Measurements from ENCODE around the gene KCNQ5. TPM values are rescaled to one million over a fixed set of nuclear protein-coding genes. Genes with fewer than 3 reads are reported as not detected.

KCNQ5 gene
- total RNA-seq, 1 experiment from 2014 or later: not detected

GRCh38 chr6:72943699-72944098, 321.8 kb downstream of the KCNQ5 start:
- POLR2A ChIA-PET: no interaction called here
- CTCF ChIA-PET: no interaction called here

More at GRCh38 chr6:72943699-72944098, 321.8 kb downstream of the KCNQ5 start:
- H3K9me2 ChIP-seq (ENCODE audit: insufficient read depth): no peaks in the 10 kb centered on the region
- no peaks in the 10 kb centered on the region for H3K9me3 ChIP-seq (ENCODE audit: control insufficient read depth in 1 of 2, insufficient read depth in 1 of 2, low read depth in 1 of 2, low read length in 2 of 2)
- H4K20me1 ChIP-seq (ENCODE audit: insufficient read depth): no peaks in the 10 kb centered on the region
- intact Hi-C loops (cut with micrococcal nuclease): no loop called here
- H3K27me3 ChIP-seq (ENCODE audit: insufficient read depth, low read length): peaks cover 34% of the 10 kb centered on the region
- ATAC-seq: no peak
- no peak overlapping the region for H2AFZ ChIP-seq (ENCODE audit: low read depth, low read length, poor library complexity, severe bottlenecking)
- RAD21 ChIA-PET (ENCODE audit: low non-redundant PET in 1 of 2, low total read pairs in 2 of 2, uncharacterized antibody in 2 of 2, unreplicated experiment in 2 of 2): no interaction called here
- no peak overlapping the region for H3K9ac ChIP-seq (ENCODE audit: low read length)
- H3K36me3 ChIP-seq (ENCODE audit: control insufficient read depth in 1 of 2, insufficient read depth in 2 of 2, low read length in 2 of 2): no peaks in the 10 kb centered on the region
- no peak overlapping the region for H3K27ac ChIP-seq (ENCODE audit: low read depth, low read length)
- no peak overlapping the region for H3K4me2 ChIP-seq (ENCODE audit: low read length)
- DNase-seq (ENCODE audit: low read depth, low spot score): no peak
- TF ChIP-seq JUND (IDR thresholded peaks at IDR 0.05): no peak
- no peak for TF ChIP-seq REST (IDR thresholded peaks at IDR 0.05; ENCODE audit: low read depth)
- no peak for TF ChIP-seq ZFX (IDR thresholded peaks at IDR 0.05)
- no peak for TF ChIP-seq EZH2phosphoT487 (IDR thresholded peaks at IDR 0.05; ENCODE audit: borderline replicate concordance)
- TF ChIP-seq POLR2A (IDR thresholded peaks at IDR 0.05; ENCODE audit: borderline replicate concordance, extremely low read depth, insufficient read depth, insufficient read length): no peak
- no peak for TF ChIP-seq TCF7L2 (IDR thresholded peaks at IDR 0.05; ENCODE audit: borderline replicate concordance, extremely low read depth, insufficient read depth, insufficient read length)
- no peak for TF ChIP-seq ELF1 (IDR thresholded peaks at IDR 0.05; ENCODE audit: borderline replicate concordance, low read depth)
- TF ChIP-seq, protein P1, sequence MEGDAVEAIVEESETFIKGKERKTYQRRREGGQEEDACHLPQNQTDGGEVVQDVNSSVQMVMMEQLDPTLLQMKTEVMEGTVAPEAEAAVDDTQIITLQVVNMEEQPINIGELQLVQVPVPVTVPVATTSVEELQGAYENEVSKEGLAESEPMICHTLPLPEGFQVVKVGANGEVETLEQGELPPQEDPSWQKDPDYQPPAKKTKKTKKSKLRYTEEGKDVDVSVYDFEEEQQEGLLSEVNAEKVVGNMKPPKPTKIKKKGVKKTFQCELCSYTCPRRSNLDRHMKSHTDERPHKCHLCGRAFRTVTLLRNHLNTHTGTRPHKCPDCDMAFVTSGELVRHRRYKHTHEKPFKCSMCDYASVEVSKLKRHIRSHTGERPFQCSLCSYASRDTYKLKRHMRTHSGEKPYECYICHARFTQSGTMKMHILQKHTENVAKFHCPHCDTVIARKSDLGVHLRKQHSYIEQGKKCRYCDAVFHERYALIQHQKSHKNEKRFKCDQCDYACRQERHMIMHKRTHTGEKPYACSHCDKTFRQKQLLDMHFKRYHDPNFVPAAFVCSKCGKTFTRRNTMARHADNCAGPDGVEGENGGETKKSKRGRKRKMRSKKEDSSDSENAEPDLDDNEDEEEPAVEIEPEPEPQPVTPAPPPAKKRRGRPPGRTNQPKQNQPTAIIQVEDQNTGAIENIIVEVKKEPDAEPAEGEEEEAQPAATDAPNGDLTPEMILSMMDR (IDR thresholded peaks at IDR 0.05 in 2 of 3, conservative IDR thresholded peaks at IDR 0.05 in 1 of 3; ENCODE audit: borderline replicate concordance in 1 of 3, insufficient read depth in 1 of 3, low read depth in 2 of 3, low read length in 2 of 3): no peak
- TF ChIP-seq CEBPB (IDR thresholded peaks at IDR 0.05; ENCODE audit: low read depth): no peak
- TF ChIP-seq, protein P2, sequence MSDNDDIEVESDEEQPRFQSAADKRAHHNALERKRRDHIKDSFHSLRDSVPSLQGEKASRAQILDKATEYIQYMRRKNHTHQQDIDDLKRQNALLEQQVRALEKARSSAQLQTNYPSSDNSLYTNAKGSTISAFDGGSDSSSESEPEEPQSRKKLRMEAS (IDR thresholded peaks at IDR 0.05): no peak
- no peak for TF ChIP-seq SP1 (IDR thresholded peaks at IDR 0.05; ENCODE audit: low read depth)
- TF ChIP-seq SRF (IDR thresholded peaks at IDR 0.05; ENCODE audit: low read depth): no peak
- no peak for TF ChIP-seq EGR1 (IDR thresholded peaks at IDR 0.05; ENCODE audit: low read depth)
- no peak for TF ChIP-seq SIN3A (IDR thresholded peaks at IDR 0.05; ENCODE audit: low read depth)
- no peak for TF ChIP-seq ZNF274 (IDR thresholded peaks at IDR 0.05; ENCODE audit: low read depth, low read length)
- no peak for TF ChIP-seq EZH2 (IDR thresholded peaks at IDR 0.05)
- no peak for TF ChIP-seq ATF3 (IDR thresholded peaks at IDR 0.05)
- H3K4me1 ChIP-seq (ENCODE audit: control insufficient read depth in 1 of 2, insufficient read depth in 2 of 2, low read length in 2 of 2): no peaks in the 10 kb centered on the region
- H3K79me2 ChIP-seq (ENCODE audit: insufficient read depth, low read length): no peaks in the 10 kb centered on the region
- no TSS peak for BruUV-seq (replicated peaks)
- no peak overlapping the region for H3K4me3 ChIP-seq (replicated peaks in 1 of 2; ENCODE audit: low read depth in 1 of 2, low read length in 2 of 2)

Data from HCT116 (cell line).